Activated T-cell treated with anti-CD3 and anti-CD28 coated beads for 4 hours (primary cell): ENCODE data around the gene COQ9.
"Not testable (repeated sequence)": the region's sequence is repeated elsewhere in the genome, so short reads cannot be mapped to it uniquely, and the experiment has no call there.

Source experiments
- DNase-seq: peaks from one replicate; pipeline ENCODE4 v3.0.0-alpha.2; 2020

Gene COQ9

DNA sequence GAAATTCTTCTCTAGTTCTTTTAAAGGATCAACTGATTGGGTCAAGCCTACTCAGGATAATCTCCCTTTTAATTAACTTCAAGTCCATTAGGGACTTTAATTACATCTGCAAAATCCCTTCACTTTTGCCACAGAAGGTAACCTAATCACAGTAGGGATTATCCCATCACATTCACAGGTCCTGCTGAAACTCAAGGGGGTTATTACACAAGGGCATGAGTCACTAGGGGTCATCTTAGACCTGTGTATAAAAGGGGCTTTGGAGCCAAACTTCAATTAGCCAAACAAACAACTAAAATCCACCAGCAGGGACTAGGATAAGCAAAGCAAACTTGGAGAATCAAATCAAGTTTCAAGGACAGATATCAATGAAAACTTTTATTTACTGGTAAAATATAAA lies 19.5 kb upstream of the COQ9 start:
- DNase-seq, result no peak

DNA sequence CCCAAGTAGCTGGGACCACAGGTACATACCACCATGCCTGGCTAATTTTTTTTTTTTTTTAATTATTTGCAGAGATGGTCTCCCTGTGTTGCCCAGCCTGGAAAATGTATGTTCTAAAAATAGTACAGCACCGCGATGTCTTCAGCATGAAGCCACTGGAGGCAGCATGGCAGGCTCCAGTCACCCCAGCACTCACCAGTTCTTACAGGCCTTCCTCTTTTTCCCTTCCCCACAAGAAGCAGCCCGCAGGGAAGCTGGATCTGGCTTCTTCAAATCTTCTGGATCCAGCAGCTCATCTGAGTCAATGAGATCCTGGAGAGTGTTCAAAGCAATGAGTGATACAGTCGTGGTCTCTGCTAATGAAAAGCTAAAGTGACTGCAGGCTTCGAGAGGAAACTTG lies 16.3 kb upstream of the COQ9 start:
- no peak for DNase-seq

DNA sequence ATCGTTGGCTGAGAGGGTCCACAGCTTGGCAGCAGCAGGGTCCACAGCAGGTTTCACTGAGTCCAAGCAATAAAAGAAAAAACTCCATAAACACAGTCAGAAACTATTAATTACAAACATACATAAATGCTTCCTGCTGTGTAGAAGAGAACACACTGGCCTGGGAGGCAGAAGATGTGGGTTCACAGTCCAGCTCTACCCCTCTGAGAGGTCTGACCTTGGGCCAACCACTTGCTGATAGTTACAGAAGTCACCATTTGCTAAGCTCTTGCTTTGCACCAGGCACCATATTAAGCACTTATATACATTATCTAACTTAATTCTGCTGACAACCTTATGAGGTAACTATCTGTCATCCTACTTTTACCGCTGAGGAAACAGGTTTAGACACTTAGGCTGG lies 14.8 kb upstream of the COQ9 start:
- DNase-seq, result no peak

DNA sequence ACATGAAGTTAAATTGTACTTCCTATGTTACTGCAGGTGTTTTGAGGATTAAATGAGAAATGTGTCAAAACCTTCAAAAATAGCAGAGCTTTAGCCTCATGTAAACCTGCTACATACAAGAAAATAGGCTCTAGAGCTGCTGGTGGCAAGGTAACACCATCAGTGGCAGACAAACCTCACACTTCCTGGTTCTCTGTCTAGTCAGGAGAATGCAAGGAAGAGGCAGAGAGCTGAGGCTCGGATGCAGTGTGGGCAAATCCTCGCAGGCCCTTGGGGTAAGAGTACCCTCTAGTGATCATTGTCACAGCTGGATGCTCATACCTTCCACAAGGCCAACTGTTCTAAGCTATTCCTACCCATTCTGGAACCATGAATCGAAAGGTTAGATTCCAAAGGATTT lies 14.3 kb upstream of the COQ9 start:
- DNase-seq, result no peak

DNA sequence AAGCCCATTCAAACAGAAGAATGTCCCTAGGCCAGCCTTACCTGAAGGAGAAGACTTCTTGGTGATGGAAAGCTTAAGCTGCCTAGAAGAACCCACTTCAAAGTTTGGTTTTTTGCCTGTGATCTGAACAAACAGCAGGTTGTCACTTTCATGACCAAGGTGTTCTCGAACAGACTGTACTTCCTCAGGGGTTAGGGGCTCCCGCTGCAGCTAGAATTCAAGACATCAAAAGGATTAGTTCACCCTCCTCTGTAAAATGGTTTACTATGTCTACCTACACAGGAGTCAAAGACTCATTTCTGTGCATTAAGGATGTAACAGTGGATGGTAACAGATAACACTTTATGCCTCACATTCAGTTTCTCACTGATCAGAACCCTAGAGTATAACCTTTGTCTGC lies 13.3 kb upstream of the COQ9 start:
- no peak for DNase-seq

DNA sequence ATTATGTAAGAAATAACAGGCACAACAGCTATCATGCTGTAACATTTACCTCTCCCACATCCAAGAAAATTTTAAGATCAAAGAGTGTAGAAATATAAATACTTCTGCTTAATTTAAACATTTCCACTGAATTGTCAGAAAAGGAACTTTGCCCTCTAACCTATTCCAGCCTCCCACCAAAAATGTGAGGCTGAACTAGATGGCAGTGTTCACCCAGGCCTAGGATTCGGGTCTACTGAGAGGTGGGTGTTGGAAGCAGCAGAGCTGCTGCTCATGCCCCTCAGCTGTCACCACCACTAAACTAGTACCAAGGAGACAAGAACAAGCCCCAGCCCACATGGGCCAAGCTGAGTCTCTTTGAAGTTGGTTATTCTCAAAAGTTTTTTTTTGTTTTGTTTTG lies 11.4 kb upstream of the COQ9 start:
- DNase-seq, result no peak

DNA sequence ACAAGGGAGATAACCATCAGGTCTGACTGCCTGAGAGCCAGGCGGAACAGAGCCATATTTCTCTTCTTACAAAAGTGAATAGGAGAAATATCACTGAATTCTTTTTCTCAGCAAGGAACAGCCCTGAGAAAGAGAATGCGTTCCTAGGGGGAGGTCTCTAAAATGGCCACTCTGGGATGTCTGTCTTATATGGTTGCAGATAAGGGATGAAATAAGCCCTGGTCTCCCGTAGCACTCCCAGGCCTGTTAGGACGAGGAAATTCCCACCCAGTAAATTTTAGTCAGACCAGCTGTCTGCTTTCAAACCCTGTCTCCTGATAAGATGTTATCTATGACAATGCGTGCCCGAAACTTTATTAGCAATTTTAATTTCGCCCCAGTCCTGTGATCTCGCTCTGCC lies 7.3 kb upstream of the COQ9 start:
- not testable (repeated sequence) for DNase-seq

DNA sequence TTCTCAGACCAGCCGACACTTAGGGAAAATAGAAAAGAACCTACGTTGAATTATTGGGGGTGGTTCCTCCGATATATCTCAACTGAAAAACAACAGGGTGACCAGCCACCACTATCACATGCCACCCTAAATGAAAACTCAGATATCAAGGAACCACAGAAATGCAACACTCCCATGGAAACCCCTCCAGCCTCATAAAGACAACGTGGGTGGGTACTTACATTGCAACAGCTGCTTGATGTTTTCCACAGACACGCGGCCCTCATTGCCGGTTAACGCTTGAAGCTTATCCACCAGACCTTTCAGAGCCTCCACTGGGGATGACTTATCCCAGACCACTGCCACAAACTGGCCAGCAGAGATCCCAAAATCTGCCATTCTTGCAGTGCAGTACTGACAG lies 6.7 kb upstream of the COQ9 start:
- not testable (repeated sequence) for DNase-seq

DNA sequence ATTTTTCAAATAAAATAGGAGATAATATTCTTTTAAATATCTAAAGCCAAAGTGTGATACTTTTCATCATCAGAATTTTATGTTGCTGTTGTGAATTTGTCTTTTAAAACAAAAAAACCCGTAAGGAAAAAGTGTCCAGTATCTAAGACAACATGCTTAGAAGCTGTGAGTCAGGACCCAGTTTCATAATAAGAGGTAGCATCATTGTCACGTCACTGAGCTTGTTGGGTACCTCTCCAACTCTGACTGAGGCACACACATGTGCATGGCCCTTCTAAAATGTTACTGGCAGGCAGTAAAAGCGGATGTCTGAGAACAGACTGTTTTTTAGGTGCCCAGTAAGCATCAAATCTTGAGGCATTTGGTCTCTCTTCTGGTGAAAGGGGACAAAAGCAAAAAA lies 2.6 kb upstream of the COQ9 start:
- no peak for DNase-seq

DNA sequence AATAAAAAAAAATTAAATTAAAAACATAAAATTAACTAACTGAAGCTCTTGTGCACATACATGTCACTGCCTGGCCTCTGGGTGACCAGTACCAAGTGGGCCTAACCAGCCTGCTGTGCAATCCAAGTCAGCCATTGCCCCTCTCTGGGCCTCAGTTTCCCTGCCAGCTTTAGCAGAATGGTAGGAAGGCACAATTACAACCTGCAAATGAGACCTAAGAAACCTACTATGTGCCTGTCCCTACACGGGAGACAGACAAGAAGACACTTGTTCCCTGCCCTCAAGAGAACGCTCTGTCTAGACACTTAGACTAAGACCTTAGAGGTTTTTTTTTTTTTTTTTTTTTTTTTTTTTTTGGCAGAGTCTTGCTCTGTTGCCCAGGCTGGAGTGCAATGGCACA lies 1.8 kb upstream of the COQ9 start:
- no peak for DNase-seq

DNA sequence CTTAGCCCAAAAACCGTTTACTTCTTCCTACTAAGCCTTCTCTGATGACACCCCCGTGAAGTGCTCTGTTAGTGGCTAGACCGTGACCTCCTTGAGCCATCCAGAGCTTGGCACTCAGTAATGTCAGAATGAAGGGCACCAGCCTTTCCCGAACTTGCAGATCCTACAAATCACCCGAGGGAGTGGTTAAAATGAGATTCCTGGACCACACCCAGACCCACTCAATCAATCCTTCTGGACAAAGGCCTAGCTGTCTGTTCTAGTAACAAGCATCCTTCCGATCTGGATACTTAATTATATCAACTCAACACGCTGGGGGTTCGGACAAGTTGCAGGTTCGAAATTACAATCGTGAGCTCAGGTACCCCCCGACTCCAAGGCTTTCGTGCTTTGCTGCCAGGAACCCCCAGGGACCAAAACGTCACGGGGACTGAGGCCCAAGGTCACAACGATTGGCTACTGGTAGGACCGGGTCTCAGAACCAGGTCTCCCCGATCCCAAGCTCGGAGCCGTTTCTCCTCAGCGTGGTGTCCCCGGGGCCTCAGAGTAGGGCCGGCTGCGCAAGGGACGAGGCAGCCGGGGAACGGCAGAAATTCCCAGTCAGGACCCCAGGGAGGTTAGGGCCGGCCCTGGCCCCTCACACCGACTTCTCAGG lies 621 bp upstream of the COQ9 start:
- DNase-seq, result no peak

DNA sequence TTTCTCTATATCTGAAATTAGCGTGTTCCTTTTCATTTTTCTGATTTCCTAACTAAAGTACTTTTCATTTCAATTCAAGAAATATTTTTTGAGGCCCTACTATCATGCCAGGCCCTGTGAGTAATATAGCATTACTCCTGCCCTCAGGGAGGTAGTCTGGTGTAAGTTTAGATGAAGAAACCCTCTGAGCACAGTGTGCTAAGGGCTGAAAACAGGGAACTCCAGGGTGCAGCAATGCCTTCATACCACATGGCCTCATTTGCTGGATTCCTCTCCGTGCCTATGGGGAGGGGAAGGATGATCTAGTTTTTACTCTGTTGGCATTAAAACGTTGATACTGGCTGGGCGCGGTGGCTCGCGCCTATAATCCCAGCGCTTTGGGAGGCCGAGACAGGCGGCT lies 4.7 kb downstream of the COQ9 start:
- no peak for DNase-seq

DNA sequence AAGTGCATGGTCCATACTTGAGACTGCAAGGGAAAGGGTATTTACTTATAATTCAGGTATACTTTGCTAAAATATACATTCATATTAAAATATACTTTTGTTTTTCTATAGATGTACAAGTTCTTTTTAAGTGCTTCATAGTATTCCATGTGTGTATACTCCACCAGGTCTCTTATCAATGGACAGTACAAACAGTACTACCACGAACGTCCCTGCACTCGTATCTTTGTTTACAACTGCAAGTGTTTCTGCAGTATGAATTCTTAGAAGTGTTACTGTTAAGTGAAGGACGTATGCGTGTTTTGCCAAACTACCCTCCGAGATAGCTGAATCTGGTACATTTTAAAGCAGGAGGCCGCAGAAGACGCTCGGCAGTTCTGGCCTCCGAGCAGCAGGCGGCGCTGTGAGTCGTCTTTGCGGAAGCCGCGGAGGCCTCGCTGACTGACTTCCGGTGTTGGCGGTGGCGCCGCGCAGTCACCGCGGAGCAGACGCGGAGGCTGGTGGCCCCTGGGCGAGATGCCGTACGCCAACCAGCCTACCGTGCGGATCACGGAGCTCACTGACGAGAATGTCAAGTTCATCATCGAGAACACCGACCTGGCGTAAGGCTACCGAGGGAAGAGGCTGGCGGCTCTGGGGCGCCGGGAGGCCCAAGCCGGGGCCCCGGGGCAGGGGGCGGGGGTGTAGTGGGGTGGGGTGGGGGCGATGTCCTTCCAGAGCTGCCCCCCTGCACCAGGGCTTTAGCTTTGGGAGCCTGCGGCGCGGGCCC lies 15.1 kb downstream of the COQ9 start, which contains the start of gene POLR2C:
TSS of gene POLR2C (plus strand) at position 471 of the 769 bp plus-strand sequence. CDS start at position 517, 46 bp downstream.
- DNase-seq, result peak; percentile 89

DNA sequence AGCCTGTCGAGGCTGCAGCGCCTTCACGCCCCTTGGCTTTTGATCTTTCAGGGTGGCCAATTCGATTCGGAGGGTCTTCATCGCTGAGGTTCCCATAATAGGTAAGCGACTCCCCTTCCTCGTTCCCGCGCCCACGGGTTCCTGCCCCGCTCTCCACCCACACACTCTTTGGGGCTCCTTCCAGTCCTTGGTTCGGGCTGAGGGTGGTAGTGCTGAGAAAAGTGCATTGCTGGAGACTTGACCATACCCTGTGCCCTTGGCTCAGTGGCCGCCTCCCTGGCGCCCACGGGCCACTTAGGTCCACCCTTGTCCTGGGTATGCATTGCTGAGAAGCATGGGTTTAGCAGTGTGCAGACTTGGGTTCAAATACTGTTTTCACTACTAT lies 15.7 kb downstream of the COQ9 start:
- peak; percentile 5 for DNase-seq

DNA sequence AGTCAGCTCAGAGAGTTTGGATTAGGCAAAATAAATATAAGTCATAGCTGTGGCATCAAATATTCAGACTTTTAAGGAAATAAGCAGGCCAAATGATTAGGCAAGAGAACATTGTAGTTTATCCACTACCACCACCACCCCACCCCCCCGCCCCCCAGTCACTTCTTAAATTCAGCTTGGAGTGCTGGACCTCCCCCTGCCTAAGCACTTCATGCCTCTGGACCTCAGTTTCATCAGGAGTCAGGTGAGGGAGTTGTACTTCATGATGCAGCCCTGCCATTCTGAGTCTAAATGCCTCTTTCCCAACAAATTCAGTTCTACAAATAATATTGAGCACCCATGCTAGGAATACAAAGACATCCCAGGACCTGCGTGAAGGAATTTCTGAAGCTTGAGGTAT lies 17.2 kb downstream of the COQ9 start:
- DNase-seq, result no peak

DNA sequence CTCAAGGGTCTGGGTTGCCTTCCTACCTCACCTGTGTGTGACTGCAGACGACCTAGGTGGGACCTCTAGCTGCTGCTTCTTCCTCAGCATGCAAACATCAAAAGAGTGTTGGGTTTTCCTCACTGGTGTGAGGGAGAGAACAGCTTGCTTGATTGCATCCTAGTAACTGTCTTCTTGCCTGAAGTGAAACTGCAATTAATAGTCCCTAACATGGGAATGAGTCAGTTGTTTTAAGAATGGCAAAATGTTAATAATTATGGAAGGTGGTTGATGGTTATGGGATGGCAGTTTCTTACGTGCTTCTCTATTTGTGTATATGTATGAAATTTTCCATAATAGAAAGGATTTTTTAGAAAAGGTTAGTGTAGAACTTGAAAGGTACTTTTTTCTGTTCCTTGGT lies 21.1 kb downstream of the COQ9 start:
- no peak for DNase-seq

DNA sequence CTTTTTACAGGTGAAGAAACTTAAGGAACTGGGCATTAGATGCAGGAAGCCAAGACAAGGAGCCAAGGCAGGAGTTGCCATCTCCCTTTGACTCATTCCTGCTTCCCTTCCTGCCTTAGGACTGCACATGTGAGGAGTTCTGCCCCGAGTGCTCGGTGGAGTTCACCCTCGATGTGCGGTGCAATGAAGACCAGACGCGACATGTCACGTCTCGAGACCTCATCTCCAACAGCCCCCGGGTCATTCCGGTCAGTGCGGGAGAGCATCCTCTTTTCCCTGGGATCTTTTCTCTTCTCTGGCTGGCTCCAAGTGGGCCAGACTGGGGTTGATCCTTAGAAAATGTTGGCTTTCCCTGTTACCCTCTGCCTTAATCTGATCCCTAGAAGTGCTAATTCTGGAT lies 21.8 kb downstream of the COQ9 start:
- no peak for DNase-seq

DNA sequence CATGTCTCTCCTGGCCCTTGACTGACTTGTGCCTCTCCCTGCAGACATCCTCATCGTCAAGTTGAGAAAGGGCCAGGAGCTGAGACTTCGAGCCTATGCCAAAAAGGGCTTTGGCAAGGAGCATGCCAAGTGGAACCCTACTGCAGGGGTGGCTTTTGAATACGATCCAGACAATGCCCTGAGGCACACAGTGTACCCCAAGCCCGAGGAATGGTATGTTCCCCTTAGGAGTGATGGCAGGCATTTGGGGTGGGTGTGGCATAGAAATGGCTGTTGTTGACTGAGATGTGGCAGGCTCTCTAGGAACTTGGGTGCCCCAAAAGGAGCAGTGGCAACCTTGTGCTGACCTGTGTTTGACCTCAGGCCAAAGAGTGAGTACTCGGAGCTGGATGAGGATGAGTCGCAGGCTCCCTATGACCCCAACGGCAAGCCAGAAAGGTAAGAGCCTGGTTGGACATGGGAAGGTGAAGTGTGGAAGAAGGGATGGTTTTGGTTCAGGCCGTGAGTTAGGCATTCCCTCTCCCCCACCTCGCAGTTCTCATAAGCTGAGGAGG lies 22.7 kb downstream of the COQ9 start:
- DNase-seq, result no peak

DNA sequence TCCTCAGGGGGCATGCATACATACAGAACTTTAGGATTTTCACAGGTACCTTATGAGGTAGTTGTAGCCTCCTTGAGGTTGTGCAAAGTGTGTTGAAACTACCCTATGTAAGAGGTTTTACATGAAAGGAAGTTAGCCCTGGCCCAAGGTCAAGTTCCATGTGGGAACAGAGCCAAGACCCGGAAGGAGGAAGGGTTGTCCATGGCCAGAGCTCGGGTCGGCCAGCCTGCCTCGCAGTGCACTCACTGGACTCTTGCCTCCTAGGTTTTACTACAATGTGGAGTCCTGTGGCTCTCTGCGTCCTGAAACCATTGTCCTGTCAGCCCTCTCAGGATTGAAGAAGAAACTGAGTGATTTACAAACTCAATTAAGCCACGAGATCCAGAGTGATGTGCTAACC lies 23.4 kb downstream of the COQ9 start:
- DNase-seq, result no peak

DNA sequence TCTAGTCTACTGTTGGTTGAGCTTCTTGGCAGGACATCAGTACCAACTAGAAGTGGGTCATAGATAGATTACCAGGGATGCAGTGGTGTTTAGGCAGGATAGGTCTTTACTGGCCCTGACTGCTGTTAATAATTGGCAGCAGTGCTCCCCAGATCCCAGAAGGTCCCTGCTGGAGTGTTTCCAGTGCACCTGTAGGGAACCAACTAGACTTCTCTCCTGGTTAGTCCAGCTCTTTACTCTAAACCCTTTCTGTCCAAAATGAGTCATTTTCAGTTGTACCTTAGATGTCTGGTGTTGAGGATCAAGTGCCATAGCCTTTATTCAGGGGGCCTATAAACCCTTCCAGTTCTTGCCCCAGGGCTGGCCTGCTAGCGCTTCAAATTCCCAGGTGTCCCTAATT lies 23.9 kb downstream of the COQ9 start:
- DNase-seq, result no peak

DNA sequence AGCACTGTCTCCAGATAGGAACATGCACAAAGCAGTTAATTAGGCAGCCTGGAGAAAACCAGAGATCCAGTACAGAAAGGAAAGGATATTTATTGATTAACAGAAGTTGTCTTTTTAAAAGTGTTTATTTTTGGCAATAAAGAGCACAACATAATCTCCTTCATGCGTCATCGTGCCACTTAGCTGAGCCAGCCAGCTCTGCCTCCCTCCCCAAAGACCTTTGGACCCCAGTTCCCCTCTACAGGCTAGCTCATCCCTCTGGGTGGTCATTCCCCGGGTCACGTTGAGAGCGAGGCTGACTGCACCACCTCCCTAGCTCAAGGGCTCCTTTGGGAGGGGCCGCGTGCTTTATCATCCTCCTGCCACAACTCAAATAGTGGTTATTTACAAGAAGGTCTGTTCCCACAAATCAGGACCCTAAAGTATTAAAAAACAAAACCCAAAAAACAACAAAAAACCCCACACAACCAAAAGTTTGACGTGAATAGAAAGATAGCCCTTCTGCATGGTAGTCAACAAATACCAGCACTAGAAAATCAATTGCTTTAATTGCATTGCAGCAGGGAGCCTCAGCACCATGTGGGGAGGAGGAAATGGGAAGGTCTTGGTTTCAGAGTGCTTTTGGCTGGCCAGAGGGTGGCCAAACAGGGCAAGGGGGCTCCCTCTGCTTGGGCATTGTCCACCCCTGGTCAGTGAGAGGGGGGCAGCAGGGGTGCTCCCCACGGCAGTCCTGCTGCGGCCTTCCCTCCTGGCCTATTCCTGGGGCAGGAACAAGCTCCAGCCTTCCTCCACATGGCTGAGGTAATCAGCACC lies 24.8 kb downstream of the COQ9 start:
- no peak for DNase-seq

DNA sequence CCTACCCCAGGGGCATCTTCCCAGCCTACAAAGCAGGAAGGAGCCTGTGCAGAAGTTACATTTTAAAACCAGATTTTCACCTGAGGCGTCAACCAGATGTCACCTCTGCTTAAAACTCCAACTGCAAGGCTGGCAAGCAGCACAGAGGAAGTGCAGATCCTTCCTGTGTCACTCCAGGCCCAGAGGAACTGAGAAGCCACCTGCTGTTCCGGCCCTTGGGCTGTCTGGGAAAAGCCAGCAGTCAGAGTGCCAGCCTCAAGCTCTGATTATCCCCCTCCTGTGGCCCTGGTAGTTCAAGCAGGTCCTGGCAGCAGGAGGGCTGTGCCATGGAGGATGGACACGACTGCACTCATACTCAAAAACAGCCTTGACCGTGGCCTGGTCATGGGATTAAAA lies 25.4 kb downstream of the COQ9 start:
- no peak for DNase-seq

DNA sequence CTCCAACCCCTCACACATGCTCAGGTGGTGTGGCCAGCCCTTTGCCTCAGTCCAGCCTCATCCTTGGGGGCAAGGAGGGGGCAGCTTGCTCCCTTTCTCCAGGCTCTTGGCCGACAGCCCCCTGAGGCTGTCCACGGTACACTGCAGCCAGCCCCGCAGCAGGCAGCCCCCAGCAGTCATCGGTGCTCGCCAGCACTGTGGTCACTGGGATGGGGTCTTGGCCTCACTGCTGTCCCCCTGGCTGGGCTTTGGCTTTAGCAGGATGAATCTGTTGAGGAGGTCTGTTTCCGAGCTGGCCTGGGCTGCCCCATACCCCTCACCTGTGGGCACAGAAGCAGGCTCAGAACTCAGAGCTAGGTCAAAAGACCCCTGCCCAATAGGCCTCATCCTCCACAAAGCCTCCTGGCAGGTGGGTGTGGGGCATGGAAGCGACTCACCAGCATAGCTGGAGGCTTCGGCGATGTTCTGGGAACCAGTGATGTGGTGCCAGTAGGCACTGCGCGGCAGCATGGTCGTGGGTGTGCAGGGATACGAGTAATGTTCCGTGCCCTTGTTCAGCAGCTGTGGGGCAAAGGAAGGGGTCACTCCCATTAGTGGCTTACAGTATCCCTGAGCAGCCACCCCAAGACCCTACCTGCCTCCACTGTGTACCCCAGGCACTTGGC lies 26.0 kb downstream of the COQ9 start:
- DNase-seq, result no peak
